ENCODE data around the gene COA1.
"Not testable (repeated sequence)": the region's sequence is repeated elsewhere in the genome, so short reads cannot be mapped to it uniquely, and the experiment has no call there.

The COA1 gene

DNA sequence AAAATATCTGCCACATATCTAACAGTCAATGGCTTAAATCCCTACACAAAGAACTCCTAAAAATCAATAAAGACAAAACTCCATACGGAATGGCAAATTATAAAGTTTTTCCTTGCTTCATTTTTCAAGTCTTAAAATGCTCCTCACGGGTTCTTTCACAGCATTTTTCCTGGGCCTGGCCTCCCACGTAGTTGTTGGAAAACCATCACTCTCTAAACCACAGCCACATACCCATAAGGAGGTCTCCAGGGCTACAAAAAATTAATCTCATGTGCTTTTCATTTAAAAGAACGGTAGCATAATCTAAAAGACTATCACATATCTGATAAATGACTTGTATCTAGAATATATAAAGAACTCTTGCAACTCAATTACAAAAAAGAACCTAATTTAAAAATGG, 2.9 kb downstream of the COA1 start:
- no peak for DNase-seq

DNA sequence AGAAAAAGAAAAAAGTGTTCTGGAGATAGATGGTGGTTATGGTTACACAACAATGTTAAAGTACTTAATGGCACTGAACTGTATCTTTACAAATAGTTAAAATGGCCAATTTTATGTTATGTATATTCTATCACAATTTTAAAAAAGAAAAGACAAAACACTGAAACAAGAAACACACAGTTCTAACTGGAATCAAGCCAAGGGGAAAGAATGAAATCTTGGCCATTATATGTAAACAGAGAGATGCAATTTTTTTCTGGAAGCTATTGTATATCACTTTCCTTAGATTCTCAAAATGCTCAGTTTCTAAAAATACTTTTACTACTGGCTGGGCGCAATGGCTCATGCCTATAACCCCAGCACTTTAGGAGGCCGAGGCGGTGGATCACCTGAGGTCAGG, 4.1 kb downstream of the COA1 start:
- DNase-seq: no peak

DNA sequence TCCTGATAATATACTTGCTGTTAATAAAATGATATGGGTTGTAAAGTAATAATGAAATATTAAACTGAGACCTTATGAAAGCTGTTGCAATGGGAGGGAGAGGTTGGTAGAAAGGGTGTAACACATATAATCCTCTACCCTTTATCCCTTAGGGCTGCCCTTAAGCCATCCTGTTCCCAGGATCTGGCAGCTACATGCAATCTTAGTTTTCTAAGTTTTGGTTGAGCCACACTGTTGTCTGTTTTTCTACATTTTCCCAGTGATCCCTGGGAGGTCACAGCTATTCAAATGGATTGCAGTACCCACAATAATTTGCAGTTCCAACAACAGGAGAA, 6.3 kb downstream of the COA1 start:
- no peak for DNase-seq

DNA sequence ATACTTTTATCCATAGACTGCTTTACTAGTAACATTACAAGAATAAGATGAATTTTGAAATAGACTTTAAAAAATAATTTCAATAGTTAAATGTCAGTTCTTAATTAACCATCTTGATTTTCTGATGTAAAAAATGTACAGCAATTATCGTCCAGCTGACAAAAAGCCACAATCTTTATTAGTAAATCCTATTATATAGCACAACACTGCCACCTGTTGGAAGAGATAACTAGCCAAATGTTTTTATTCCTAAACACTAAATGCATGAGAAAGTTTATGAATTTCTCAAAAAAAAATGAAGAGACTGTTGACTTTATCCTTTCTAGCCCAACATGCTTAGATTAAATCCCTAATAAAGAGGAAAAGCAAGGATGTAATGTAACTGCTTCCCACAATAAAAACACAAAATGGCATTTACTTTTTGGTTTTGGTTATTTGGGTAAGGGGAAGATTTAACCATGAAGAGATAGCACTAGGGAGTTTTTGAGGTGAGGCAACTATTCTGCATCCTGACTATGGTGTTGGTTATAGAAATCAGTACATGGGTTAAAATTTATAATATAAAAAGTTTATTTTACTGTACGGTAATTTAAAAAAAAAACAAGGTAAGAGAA, 8.0 kb downstream of the COA1 start:
- DNase-seq: no peak

DNA sequence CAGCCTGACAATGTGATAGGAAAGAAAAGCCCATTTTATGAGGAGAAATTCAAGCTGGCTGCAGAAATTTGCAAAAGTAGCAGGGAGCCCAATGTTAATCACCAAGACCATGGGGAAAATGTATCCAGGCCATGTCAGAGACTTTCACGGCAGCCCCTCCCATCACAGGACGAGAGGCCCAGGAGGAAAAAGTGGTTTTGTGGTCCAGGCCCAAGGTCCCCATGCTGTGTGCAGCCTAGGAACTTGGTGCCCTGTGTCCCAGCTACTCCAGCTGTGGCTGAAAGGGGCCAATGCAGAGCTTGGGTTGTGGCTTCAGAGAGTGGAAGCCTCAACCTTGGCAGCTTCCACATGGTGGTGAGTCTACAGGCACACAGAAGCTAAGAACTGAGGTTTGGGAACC, 12.7 kb downstream of the COA1 start:
- DNase-seq: no peak

DNA sequence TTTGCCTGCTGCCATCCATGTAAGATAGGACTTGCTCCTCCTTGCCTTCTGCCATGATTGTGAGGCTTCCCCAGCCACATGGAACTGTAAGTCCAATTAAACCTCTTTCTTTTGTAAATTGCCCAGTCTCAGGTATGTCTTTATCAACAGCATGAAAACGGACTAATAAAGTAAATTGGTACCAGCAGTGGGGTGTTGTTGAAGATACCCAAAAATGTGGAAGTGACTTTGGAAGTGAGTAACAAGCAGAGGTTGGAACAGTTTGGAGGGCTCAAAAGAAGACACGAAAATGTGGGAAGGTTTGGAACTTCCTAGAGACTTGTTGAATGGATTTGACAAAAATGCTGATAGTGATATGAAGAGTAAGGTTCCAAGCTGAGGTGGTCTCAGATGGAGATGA, 13.4 kb downstream of the COA1 start:
- not testable (repeated sequence) for DNase-seq

DNA sequence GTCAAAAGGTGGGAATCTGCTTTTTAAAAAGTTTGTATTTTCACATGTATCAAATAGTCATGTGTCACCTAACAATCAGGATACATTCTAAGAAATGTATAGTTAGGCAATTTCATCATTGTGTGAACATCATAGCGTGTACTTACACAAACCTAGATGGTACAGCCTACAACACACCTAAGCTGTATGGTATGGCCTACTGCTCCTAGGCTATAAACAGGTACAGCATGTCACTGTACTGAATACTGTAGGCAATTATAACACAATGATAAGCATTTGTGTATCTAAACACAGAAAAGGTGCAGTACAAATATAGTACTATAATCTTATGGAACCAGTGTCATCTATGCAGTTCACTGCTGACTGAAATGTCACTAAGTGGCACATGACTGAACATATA, 17.8 kb downstream of the COA1 start:
- no peak for DNase-seq

DNA sequence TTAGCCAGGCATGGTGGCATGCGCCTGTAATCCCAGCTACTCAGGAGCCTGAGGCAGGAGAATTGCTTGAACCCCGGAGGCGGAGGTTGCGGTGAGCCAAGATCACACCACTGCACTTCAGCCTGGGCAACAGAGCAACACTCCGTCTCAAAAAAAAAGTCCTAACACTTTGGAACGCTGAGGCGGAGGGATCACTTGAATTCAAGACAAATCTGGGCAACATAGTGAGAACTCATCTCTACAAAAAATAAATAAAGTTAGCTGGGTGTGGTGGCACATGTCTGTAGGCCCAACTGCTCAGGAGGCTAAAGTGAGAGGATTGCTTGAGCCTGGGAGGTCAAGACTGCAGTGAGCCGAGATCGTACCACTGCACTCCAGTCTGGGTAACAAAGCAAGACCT, 21.3 kb downstream of the COA1 start:
- not testable (repeated sequence) for DNase-seq

DNA sequence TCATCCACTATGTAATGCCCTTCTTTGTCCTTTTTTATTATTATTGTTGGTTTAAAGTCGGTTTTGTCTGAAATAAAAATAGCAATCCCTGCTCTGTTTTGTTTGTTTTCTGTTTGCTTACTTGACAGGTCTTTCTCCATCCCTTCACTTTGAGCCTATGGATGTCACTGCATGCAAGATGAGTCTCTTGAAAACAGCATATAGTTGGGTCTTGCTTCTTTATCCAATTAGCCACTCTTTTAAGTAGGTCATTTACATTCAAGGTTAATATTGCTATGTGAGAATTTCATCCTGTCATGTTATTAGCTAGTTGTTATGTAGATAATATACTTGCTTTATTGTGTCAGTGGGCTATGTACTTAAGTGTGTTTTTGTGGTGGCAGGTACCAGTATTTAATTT, 25.8 kb downstream of the COA1 start:
- no peak for DNase-seq

DNA sequence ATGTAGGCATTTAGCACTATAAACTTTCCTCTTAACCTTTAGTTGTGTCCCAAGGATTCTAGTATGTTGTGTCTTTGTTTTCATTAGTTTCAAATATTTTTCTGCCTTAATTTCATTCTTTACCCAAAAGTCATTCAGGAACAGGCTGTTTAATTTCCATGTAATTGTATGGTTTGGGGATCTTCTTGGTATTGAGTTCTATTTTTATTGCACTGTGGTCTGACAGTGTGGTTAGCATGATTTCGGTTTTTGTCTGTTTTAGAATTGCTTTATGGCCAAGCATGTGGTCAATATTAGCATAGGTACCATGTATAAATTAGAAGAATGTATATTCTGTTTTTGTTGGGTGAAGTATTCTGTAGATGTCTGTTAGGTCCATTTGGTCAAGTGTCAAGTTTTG, 26.3 kb downstream of the COA1 start:
- no peak for DNase-seq

DNA sequence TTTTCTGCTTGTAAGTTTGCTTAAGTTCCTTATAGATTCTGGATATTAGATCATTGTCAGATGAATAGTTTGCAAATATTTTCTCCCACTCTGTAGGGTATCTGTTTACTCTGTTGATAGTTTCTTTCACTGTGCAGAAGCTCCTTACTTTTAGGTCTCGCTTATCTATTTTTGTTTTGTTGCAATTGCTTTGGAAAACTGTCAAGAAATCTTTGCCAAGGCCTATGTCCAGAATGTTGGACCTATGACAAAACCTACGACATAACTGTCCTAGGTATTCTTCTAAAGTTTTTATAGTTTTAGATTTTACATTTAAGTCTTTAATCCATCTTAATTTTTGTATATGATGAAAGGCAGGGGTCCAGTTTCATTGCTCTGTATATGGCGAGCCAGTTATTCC, 27.4 kb downstream of the COA1 start:
- no peak for DNase-seq

DNA sequence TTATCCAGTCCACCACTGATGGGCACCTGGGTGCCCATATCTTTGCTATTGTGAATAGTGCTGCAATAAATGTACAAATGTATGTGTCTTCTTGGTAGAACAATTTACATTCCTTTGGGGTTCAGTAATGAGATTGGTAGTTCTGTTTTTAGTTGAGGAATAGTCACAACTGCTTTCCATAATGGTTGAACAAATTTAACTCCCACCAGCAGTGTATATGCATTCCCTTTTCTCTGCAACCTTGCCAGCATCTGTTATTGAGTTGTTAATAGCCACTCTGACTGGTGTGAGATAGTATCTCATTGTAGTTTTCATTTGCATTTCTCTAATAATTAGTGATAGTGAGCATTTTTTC, 27.8 kb downstream of the COA1 start:
- no peak for DNase-seq

DNA sequence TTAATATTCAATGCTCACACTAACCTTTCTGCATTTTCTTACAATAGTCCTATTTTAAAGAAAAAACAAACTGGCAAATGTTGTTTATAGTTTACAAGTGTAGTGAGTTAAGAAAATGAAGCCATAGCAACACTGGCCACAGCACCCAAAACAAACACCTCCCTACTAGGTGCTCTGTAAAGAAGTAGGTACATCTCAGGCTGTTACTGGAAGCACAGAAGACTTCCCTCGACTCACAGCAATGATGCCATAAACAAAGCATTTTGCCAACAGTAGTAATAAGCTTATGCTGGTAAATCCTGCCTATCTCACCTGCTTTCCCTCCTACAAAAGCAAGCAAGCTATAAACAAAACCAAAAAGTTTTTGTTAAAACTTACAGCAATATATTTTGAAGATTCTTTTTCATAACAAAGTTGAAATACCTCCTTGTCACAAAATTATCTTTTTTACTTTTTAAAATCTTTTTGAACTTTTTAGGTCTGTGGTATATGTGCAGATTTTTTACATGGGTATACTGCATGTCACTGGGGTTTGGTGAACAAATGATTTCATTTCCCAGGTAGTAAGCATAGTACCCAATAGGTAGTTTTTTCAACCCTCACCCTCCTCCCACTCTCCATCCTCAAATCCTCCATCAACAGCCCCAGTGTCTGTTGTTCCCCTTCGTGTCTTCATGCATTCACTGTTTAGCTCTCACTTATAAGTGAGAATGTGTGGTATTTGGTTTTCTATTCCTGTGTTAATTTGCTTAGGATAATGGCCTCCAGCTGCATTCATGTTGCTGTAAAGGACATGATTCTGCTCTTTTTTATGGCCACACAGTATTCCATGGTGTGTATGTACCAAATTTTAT, 28.4 kb downstream of the COA1 start:
- no peak for DNase-seq

DNA sequence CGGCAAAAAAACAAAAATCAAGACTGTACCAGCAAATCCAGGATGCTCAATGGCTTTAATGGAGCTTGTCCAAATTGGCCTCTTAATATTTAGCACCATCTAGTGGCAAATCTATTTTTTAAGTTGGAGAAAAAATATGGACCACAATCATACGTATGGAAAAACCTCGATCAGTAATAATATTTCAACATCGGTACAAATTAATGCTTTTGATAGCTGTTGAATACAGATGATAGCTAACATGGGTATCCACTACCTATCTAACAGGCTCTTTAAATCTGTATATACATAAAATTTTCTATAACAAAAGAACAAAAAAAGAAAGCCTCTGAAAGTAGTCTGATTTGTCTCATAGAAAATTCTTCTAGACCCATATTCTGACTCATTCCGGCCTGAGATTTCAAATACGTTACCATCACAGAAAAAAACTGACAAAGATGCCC, 29.2 kb downstream of the COA1 start:
- no peak for DNase-seq

DNA sequence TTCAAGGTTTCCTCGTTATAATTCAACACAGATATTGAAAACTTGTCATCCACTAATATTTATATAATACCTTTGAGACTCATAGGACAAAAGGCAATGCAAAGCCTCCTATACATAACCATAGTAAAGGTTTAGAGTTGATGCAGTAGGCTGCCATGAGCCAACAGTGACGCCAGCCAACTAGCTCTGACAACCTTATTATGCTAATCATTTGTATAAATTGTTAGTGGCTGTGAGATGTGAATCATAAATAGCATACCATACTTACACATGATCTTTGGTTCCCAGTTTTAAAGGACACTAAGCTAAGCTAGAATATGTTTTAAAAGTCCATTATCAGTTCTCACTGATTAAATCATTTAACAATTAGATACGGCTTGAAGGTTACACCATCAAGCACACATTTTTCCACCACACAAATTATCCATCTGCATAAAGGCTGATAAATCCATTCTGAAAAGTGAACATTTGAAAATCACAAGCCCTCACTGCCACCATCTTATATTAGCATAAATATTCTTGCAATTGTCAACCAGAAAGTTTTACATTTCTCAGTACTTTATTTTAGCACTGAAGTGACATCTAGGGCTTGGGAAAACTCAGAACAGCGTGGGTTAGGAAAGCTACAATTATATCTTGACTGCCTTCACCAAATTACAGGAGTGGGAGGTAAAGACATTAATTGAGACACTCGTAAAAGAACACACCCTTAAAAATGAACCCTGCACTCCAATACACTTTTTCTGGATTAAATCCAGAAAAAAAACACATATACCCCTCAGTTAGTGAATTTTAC, 30.7 kb downstream of the COA1 start:
- no peak for DNase-seq

DNA sequence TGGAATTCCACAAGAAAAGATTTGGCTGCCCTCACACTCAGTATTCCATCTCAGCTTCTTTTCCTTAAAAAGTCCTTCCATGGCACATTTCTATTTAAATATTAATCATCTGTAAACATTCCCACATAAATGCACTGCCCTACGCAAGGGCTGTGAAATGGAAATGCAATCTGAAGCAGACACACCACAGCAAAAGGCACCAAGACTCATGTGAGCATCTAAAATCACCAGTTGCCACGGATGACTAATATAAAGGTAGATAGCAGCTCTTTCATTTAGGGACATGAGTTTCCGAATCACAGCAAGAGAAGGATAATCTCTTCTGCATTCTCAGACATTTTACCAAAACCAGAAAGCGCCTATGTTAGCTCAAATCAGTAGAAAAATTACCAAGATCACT, 31.6 kb downstream of the COA1 start:
- DNase-seq: no peak

DNA sequence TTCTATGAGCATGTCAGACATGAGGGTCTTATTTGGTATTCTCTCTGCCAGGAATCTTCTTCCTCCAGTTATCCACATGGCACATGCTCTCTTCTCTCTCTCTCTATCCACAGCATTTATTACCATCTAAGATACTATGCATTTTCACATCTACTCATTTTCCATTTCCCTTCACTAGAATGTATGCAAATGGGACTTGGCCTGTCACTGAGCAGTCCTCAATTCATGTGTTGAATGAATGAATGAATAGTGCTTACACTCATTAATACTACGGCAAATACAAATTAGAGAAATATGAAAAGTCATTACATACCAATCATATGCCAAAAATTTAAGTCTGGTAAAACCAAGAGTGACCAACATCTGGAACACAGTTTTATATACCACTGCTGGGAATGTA, 34.0 kb downstream of the COA1 start:
- DNase-seq: no peak

DNA sequence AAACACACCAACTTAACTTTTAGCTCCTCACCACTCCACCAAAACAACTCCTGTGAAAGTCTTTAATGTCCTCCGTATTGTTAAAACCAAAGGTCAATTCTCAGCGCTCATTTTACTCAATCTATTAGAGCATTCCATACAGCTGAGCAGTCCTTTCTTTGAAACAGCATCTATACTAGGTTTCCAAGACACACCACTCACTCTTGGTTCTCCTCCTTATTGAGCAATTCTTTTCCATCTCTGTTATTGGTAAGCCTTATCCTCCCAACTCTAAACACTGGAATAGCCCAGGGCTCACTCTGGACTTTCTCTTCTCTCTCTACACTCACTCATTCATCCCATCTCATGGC, 34.9 kb downstream of the COA1 start:
- DNase-seq: no peak

DNA sequence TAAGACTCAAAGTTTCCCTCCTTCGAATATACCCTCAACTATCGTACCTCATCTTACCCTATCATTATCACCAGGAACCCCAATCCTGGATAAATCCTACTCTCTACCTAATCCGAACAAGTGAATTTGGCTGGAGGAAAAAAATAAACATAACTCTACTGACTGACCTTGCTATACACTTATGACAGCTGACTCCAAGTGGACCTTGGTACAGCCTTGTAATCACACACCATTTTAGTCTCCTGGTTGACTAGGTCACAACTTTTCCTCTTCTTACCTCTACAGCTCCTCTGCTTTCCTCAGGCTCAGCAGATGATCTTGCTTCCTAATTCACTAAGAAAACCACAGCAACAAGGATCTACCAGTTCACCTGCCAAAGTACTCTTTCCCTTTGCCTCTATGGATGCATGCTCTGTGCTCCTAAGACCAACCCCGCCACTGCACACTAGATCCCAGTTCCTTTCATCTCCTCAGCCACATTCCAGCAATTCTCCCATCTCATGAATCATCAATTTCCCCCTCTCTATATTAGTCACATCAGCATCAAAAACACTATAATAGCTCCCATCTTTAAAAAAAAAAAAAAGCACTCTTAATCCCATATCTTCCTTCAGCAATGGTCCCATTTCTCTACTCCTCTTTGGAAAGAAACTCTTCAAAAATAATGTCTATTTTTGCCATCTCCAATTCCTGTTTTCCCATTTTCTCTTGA, 35.5 kb downstream of the COA1 start:
- no peak for DNase-seq

DNA sequence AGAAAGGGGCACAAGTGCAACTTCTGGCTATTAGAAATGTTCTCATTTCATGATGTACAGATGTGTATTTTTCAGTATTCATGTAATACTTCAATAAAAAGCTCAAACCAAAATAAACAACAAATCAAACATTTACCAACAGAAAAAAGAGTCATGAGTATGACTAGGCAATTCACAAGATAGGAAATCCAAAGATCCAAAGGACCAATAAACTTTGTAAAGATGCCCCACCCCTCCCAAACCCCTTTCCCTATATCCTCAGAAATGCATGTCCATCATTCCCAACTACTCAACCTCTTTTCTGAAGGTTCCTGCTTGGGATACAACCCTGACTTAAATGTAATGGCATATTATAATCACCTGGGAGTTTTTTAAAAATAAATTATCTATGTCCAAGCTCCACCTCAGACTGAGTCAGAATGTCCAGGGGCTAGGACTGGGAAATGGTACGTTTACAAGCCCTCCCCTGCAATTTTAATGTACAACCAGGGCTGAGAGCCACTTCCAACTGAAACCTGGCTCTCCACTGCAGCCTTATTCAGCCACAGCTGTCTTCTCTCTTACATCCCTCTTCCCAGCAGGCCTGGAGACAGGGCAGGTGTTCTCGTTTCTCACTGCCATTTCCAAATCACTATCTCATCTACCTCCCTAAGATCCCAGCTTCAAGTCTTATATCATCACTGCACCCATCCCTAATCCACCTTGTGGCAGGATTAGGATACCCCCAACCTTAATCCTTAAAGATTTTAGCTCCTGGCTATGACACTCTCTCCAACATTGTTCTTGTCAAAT, 36.5 kb downstream of the COA1 start:
- DNase-seq: no peak

DNA sequence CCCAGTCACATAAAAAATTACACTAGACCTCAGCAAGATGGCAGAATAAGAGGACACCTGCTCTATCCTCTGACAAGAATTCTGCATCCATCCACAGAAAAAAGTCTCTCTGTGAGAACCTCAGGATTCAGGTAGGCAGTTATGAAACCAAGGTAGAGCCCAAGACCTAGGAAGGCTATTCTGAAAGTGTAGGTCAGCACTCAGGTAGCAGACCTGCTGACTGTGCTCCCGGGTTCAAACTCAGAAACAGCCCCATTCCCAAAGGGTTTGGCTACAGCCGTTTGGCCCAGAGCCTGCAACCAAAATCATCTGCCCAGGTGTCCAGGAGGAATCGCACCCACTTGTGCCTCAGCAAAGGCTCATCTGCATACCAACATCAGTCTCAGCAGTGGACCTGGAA, 37.7 kb downstream of the COA1 start:
- DNase-seq: no peak

DNA sequence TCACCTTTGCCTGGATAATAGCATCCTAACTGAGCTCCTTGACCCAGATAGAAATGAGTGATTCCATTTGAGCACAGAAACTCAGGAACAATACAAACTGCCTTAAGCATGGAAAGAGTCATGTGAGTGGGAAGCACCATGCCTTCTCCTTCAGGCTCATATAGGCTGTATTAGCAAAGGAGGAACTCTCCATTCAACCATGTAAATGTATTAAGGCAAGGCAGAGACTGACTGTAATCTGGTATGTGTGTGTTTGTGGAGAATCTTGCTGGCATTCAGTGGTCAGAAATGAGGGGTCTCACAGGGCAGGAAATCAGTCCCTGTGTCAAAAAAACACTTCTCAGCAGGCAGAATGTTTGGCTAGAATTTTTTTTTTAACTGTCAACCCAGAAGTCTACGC, 40.2 kb downstream of the COA1 start:
- no peak for DNase-seq

DNA sequence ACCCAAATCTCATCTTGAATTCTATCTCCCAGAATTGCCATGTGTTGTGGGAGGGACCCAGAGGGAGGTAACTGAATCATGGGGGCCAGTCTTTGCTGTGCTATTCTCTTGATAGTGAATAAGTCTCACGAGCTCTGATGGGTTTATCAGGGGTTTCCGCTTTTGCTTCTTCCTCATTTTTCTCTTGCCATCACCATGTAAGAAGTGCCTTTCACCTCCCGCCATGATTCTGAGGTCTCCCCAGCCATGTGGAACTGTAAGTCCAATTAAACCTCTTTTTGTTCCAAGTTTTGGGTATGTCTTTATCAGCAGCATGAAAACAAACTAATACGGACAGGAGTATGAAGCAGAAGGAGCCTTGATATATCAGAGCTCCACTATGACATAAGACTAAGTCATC, 41.5 kb downstream of the COA1 start:
- not testable (repeated sequence) for DNase-seq

Data from NCI-H187 treated with DMSO at 0.1 percent for 48 hours (cell line).